Inflammatory macrophage (primary cell): ENCODE results near the gene NXPH2.
"Not testable (repeated sequence)": the region's sequence is repeated elsewhere in the genome, so short reads cannot be mapped to it uniquely, and the experiment has no call there.

Experiments used
- DNase-seq, 2 donors: peaks; one replicate each; pipeline ENCODE4 v3.0.0-alpha.2; 2020 to 2022

NXPH2 gene

GRCh38 chr2:138752197-138752956 lies 27.8 kb downstream of the NXPH2 start:
- DNase-seq: no peak

DNA sequence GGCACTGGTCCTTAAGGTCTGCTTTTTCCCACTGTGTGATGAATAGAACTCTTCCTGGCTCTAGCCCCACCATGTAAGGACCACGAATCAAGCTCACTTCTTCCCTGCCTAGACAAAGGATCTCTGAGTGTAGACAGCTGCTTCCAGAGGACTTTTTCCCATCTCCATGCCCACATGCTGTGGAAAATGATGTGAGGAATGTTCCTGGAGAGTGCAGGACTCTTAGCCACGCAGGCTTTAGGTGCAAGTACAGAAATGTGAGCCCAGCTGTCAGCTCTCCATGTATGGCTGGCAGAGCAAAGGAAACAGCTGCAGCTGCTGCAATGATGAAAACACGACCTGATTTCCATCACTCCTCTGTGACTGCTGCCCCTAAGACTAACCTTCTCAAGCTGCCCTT lies 35.5 kb downstream of the NXPH2 start:
- no peak for DNase-seq

- no peak for DNase-seq
These were observed 37.6 kb downstream of the NXPH2 start for GRCh38 chr2:138742441-138743057.

DNA sequence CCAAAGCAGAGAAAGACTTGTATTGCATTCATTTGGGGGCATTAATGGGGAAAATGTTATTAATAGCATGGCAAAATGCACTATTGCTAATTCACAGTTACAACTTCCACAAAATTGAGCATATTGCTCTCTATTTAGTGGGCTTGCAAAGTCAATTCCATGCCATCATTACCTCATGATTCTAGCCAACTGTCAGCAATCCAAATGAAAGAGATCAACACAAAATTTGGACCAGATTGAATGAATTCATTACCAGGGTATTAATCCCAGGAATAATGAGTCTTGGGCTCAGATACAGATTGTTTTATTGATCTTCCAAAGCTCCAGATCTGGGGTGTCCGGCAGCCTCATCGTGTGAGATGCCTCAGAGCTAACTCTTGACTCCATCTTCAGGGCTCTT lies 38.3 kb downstream of the NXPH2 start:
- DNase-seq: no peak

GRCh38 chr2:138737009-138737554 lies 43.1 kb downstream of the NXPH2 start:
- not testable (repeated sequence) for DNase-seq

- DNase-seq: no peak
These were observed 47.5 kb downstream of the NXPH2 start for GRCh38 chr2:138732651-138733050.

DNA sequence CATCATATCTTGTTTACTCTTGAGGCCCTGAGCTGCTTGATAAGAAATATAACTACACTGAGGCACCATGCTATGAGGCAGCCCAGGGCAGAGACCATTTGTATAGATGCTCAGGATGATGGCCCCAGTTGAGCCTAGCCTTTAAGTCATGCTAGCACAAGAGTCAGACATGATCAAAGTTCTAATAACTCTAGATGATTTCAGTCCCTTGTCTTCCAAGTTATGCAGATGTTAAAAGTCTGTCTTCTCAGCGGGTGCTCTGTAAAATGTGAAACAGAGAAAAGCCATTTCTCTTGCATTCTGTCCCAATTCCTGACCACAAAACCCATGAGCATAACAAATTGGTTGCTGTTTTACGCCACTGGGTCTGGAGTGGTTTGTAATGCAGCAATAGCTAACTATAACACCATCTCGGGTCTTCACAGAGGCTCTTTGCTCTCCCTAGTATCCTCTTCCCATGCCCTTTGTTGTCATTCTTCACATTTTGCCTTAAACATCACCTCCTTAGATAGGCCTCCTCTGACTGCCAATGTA lies 49.6 kb downstream of the NXPH2 start:
- DNase-seq: no peak

DNA sequence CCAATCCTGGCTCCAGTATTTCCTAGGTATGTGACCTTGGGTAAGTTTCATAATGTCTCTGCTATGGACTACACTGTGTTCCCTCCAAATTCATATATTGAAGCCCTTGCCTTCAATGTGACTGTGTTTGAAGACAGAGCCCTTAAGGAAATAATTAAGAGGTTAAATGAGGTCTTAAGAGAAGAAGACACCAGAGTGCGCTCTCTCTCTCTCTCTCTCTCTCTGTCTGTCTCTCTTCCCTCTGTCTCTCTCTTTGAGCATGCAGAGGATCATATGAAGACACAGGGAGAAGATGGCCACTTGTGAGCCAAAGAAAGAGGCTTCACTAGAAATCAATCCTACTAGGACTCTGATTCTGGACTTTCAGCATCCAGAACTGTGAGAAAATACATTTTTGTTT lies 52.2 kb downstream of the NXPH2 start:
- no peak for DNase-seq

DNA sequence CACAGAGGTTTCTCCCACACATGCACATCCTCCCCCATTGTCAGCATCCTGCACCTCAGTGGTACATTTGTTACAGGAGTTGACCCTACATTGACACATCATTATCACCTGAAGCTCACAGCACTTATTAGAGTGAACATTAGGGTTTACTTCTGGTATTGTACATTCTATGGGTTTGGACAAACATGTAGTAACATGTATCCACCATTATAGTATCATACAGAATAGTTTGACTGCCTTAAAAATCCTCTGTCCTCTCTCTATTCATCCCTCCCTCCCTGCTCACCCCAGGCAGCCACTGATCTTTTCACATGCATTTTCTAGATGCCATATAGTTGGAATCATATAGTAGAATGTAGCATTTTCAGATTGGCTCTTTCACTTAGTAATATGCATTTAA lies 53.5 kb downstream of the NXPH2 start:
- no peak for DNase-seq

DNA sequence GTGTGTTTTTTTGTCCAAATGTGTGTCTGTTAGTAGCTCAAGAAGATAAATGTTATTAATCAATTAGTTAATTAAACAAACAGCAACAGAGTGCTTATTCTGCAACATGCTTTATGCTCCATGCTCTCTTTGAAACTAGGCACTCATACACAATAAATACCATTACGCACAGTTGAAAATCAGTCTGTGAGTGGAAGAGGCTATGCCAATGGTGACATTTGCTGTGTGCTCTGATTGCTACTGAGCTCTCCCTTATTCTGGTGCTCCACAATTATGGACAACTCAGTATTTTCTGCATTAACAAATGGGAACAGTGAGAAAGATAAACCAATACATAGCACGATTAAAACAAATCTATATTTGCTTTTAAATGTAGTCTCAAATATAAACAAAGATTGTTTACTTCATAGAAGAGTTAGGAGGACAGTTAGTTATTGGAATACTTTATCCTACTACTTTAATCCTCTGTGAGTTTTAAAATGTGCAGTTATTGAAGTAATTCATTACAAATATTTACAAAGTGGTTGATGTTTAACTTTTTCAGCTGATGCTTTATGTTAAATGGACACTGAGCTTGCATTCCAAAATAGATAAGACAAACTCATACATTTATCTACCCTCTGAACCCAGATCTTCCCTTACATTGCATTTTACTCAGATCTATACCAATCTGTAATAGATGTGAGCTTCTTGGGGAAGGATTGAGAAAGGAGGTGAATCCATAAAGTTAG lies 55.3 kb downstream of the NXPH2 start:
- DNase-seq: no peak

- no peak for DNase-seq
These were observed 55.9 kb downstream of the NXPH2 start for GRCh38 chr2:138724327-138724726.

- DNase-seq: no peak
These were observed 56.8 kb downstream of the NXPH2 start for GRCh38 chr2:138723196-138723987.

DNA sequence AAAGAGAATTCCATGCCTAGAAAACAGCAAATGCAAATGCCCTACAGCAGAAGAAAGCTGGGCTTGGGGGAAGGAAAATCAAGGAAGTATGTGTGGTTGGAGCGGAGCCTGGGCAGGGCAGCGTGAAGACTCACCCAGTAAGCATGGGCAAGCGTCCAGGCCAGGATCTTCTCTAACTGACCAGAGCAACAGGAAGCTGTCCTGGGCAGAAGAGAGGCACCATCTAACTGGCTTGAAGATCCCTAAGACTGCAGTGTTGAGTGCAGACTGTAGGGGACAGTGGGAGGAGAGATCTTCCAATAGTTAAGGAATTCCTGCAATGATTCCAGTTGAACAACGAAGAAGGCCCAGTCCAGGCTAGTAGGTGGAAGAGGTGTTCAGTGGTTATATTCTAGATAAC lies 57.9 kb downstream of the NXPH2 start:
- DNase-seq: no peak

- no peak for DNase-seq
These were observed 60.0 kb downstream of the NXPH2 start for GRCh38 chr2:138720035-138720838.

DNA sequence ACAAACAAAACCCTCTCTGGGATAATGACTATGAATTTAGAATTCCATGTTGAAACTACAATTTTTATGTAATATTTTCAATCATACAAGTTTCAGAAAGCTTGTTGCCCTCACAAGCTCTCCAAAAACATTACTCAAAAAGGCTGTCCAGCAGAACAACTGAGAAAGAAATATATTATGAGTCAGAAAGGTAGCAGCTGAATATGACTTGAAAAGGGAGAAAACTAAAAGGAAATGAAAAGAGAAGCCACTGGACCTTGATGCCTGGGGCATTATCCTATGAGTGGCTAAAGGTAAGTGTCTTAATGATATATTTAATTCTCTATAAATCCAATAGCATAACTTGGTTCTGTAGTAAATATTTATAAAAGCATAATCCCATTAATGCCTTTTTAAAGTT lies 61.8 kb downstream of the NXPH2 start:
- DNase-seq: no peak

DNA sequence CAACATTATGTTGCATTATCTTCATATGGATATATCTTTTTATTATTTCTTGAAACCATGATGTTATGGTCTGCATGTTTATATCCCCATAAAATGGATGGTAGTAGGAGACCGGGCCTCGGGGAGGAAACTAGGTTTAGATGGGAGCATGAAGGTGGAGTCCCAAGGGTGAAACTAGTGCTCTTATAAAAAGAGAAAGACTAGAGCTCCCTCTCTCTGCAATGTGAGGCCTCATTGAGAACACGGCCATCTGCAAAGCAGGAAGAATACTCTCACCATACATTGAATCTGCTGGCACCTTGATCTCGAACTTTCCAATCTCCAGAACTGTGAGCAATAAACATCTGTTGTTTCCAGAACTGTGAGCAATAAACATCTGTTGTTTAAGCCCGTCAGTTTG lies 64.0 kb downstream of the NXPH2 start:
- no peak for DNase-seq

DNA sequence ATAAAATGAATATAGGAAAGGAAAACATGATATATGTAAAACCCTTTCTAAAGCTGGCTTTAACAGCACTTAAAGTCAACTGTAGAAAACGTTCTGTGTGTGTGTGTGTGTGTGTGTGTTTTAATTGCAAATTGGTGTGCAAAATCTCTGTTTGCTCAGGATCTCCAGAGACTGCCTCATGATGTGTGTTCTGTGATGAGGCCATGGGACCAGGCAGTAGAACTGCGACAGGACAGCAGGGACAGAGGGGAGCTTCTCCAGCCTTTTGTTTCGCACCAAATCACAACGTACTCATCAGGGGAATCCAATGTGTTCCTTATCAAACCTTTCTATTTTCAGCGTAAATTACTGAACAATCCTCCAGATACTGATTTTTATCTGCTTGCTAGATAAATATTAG lies 66.7 kb downstream of the NXPH2 start:
- no peak for DNase-seq

GRCh38 chr2:138713069-138713496 lies 67.1 kb downstream of the NXPH2 start:
- DNase-seq: no peak

DNA sequence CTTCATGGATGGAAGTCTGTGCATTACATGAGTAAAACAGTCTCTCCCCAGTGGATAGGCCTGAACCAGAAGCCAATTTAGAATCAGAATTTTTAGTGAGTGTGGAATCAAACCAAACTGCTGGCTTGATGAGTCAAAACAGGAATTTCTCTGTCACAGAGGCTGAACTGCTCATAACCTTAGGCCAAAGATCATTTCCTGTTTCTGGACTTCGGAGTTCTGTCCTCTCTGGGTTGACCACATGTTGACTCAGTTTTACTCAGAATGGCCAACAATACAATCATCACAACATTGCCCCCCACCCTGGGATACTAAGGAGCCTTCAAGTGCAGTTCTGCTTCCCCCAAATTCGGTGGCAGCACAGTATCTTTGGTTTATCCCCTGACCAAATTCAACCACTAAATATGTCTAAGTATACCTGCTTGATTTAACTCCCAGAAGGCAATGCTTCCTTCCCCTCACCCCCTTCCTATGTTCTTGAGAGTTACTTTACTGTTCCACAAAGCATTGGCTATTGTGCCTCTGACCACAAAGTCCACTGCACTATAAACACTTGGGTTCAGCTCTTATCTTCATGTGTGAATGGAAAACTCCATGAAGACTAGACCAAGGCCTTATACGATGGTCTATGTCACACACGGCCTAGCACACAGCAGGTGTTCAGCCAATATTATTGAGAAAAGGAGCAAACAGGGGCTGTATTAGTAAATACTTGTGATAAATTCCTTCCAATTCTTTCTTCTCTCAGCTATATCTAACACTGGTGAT lies 67.8 kb downstream of the NXPH2 start:
- peak in 1 of 2 donors; percentile 32 for DNase-seq

DNA sequence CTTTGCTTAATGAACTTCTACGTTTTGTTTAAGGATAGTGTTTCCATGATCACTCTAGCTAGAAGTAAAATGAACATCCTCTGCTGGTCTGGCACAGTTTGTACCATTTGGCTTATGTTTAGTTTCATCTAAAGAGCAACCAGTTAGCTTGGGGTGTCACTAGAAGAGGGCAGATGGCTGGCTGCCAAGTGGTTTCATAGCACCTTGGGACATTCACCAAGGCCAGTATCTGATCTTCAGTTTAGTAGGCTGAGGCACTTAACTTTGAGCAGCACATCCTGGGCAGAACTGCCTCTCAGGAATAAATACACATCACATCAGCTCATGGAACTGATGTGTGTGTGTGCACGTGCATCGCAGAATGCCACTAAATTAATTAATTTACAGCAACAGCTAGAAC lies 68.4 kb downstream of the NXPH2 start:
- no peak for DNase-seq
